Epithelial cell of proximal tubule (primary cell): ENCODE measurements around the gene RYR2. TPM values are rescaled to one million over a fixed set of nuclear protein-coding genes. Genes with fewer than 3 reads are reported as not detected.
A peak's percentile ranks its signal among the peaks of the same experiment; 100 is the strongest.

Experiments
- DNase-seq: peaks from one replicate; pipeline ENCODE4 v3.0.0-alpha.2; 2011; ENCODE audit warnings: low read depth
- H3K4me3 ChIP-seq: 2 replicates; pipeline ENCODE4 v1.5.1; 2011; ENCODE audit warnings: low read depth, mild to moderate bottlenecking, low read length
- total RNA-seq: library from RNA; depleted of rRNA; stranded (reverse); fragments of >200 nt; gene quantifications from 2 replicates; pipeline ENCODE4 v1.2.3, GENCODE V29; 2015
- TF ChIP-seq, protein P1 (sequence below): conservative IDR thresholded peaks from 2 replicates; pipeline ENCODE4 v1.5.1; 2012; ENCODE audit warnings: low read depth, mild to moderate bottlenecking, low read length

The RYR2 gene
- total RNA-seq, 1 donor from 2014 or later: 0.63 TPM

DNA sequence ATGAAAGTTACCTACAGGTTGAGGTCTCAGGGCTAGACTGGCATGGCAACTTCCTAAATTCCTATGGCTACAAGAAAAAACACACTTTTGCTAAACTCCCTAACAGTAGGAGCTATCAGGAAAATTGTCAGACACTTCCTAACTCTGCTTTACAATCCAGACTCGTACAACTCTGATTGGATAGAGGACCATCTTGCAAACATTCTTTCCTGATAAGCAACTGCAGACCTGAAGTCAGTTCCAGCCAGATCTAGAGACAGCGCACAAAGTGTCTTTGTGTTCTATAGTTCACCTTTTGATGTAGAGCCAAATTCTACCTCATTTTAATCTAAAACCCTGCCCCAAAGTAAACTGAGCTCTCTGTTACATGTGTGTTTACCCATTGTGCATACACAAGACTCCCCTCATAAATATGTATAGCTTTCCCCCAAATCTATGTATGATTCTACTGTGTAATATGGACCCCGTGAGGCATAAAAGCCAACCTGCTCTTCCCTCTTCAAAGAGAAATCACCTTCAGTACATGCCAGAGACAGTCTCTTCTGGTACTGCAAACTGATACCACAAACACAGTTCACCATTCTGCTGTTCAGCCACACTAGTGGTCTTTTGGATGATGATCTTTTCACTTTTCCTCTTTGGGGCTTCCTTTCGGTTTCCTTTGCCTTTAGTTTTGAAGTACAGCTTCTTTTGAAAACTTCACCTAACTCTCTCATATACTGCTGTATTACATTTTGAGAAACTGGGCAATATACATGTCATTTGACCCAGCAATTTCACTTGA is 827.0 kb downstream of the RYR2 start:
- TF ChIP-seq, protein P1, sequence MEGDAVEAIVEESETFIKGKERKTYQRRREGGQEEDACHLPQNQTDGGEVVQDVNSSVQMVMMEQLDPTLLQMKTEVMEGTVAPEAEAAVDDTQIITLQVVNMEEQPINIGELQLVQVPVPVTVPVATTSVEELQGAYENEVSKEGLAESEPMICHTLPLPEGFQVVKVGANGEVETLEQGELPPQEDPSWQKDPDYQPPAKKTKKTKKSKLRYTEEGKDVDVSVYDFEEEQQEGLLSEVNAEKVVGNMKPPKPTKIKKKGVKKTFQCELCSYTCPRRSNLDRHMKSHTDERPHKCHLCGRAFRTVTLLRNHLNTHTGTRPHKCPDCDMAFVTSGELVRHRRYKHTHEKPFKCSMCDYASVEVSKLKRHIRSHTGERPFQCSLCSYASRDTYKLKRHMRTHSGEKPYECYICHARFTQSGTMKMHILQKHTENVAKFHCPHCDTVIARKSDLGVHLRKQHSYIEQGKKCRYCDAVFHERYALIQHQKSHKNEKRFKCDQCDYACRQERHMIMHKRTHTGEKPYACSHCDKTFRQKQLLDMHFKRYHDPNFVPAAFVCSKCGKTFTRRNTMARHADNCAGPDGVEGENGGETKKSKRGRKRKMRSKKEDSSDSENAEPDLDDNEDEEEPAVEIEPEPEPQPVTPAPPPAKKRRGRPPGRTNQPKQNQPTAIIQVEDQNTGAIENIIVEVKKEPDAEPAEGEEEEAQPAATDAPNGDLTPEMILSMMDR: no peak
- no peak overlapping the region for H3K4me3 ChIP-seq
- DNase-seq: no peak

DNA sequence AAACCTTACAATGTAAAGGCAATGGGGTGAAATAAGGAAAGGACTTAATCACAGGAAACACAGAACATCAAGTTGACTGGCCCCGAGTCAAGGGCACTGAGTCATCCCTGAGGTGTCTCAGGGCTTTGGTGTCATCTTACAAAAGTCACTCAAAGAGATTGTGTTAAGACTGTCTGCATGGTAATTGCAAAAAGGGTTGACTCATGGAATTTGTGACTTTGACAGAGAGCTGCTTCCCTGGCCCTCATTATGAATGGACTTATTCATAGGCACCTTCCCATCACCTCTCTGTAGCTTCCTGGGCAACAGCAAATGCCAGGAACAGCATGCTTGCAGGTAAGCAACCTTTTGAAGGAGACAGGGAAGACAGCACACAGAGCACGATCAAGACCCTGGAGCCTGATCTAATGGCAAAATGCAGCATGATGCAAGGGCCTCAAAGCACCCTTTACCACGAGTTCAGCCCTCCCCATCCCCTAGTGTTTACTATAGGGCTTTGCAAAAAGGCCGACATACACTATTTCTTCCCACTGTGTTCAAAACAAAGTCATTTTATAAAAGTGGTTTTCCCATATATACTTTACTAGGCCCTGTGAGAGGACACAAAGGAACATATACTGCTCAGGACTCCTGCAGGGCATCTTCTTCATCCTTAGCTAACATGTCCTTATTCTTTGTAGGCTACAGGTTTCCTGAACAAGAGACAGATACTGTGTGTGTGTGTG is 831.7 kb downstream of the RYR2 start:
- DNase-seq: peak; percentile 68
- TF ChIP-seq, protein P1: peak; percentile 4
- no peak overlapping the region for H3K4me3 ChIP-seq

DNA sequence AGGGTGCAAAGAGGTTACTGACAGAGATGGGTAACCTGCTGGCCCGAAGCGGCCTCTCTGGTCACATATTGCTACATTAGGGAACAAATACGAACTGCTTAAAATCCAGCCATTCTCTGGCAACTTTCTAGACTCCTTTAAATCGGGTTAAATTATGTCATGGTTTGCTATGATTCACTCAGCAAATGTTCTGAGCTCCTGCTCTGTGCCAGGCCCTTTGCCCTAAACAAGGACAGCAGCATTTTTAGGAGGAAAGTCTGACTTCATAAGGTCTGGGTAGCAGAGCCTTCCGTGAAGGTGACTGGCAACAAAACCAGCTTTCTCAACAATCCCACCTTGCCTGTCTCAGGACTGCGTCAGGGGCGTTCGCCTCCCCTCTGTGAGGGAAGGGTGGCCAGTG is 833.3 kb downstream of the RYR2 start:
- no peak overlapping the region for H3K4me3 ChIP-seq
- DNase-seq: no peak
- TF ChIP-seq, protein P1: no peak

- no peak overlapping the region for H3K4me3 ChIP-seq
- DNase-seq: no peak
- TF ChIP-seq, protein P1: peak; percentile 28
Observed at GRCh38 chr1:237877631-237878030, 835.6 kb downstream of the RYR2 start.

GRCh38 chr1:237878406-237878805 is 836.4 kb downstream of the RYR2 start:
- H3K4me3 ChIP-seq: no peak overlapping the region
- no peak for DNase-seq
- TF ChIP-seq, protein P1: no peak

- TF ChIP-seq, protein P1: no peak
- peak; percentile 88 for DNase-seq
- no peak overlapping the region for H3K4me3 ChIP-seq
Observed at GRCh38 chr1:237879195-237879594, 837.2 kb downstream of the RYR2 start.

Other genes starting within 250 kb of the RYR2 start
- gene MTR, start 246.9 kb upstream of the RYR2 start, total RNA-seq: 13.7 and 18.3 TPM in 2 replicates
- not detected in 2 replicates for gene MT1HL1, start 37.7 kb upstream of the RYR2 start, total RNA-seq